HepG2 (cell line): ENCODE results near the gene ACP5. TPM values are rescaled to one million over a fixed set of nuclear protein-coding genes. Genes with fewer than 3 reads are reported as not detected.

ENCODE experiments used
- ATF1 ChIP-seq: IDR thresholded peaks from 2 replicates; pipeline ENCODE4 v1.6.1; 2016; ENCODE audit warnings: mild to moderate bottlenecking, control low read depth
- CREB1 ChIP-seq, 2 experiments: fragments of 450-650 bp in 1 of 2; IDR thresholded peaks; 2 replicates each; pipeline ENCODE4 v1.6.1; 2016 to 2017; ENCODE audit warnings: control low read depth in 1 of 2, mild to moderate bottlenecking in 1 of 2, missing compliant biosample characterization in 1 of 2, missing genetic modification characterization in 1 of 2
- CREM ChIP-seq, 2 experiments: sonication (generic) in 1 of 2; formaldehyde crosslinking in 1 of 2; IDR thresholded peaks; 2 replicates each; pipeline versions ENCODE4 v1.4.0 to v1.6.1; 2016 to 2020; ENCODE audit warnings: antibody characterized with exemption in 1 of 2, mild to moderate bottlenecking in 1 of 2, missing genetic modification reagents in 1 of 2
- E2F1 ChIP-seq: sonication (generic); formaldehyde crosslinking; IDR thresholded peaks from 2 replicates; pipeline ENCODE4 v1.5.0; 2020; ENCODE audit warnings: missing genetic modification reagents
- E2F5 ChIP-seq: sonication (generic); formaldehyde crosslinking; conservative IDR thresholded peaks from 2 replicates; pipeline ENCODE4 v1.4.0; 2020; ENCODE audit warnings: missing genetic modification reagents
- FOXO1 ChIP-seq: sonication (generic); formaldehyde crosslinking; IDR thresholded peaks from 2 replicates; pipeline ENCODE4 v1.4.0; 2020; ENCODE audit warnings: missing genetic modification reagents
- HBP1 ChIP-seq: IDR thresholded peaks from 2 replicates; pipeline ENCODE4 v1.6.1; 2016; ENCODE audit warnings: low read depth, control low read depth
- HNF4A ChIP-seq: sonication (generic); formaldehyde crosslinking; IDR thresholded peaks from 2 replicates; pipeline ENCODE4 v1.4.0; 2020; ENCODE audit warnings: missing genetic modification reagents
- HNRNPK ChIP-seq: fragments of 200-400 bp; formaldehyde crosslinking; IDR thresholded peaks from 2 replicates; pipeline ENCODE4 v1.6.1; 2018; ENCODE audit warnings: low read length, low read depth, moderate library complexity, mild to moderate bottlenecking; ENCODE audit not compliant: poor library complexity, severe bottlenecking
- HNRNPLL ChIP-seq: fragments of 200-400 bp; formaldehyde crosslinking; IDR thresholded peaks from 2 replicates; pipeline ENCODE4 v1.6.1; 2017; ENCODE audit warnings: mild to moderate bottlenecking, low read depth, low read length; ENCODE audit not compliant: poor library complexity, severe bottlenecking
- MAFG ChIP-seq: sonication (generic); formaldehyde crosslinking; IDR thresholded peaks from 2 replicates; pipeline ENCODE4 v1.5.1; 2020; ENCODE audit warnings: mild to moderate bottlenecking, missing genetic modification reagents
- MTA1 ChIP-seq: sonication (generic); formaldehyde crosslinking; IDR thresholded peaks from 2 replicates; pipeline ENCODE4 v1.4.0; 2020; ENCODE audit warnings: missing genetic modification reagents, mild to moderate bottlenecking, borderline replicate concordance
- NFIC ChIP-seq: IDR thresholded peaks from 2 replicates; pipeline ENCODE4 v1.6.1; 2012; ENCODE audit warnings: mild to moderate bottlenecking, low read length, inconsistent platforms
- PHF8 ChIP-seq: sonication (generic); formaldehyde crosslinking; IDR thresholded peaks from 2 replicates; pipeline ENCODE4 v1.5.0; 2020; ENCODE audit warnings: missing genetic modification reagents
- TBX3 ChIP-seq: fragments of 450-650 bp; IDR thresholded peaks from 2 replicates; pipeline ENCODE4 v1.6.1; 2017; ENCODE audit warnings: antibody characterized with exemption, mild to moderate bottlenecking, inconsistent platforms, borderline replicate concordance
- YEATS4 ChIP-seq: sonication (generic); formaldehyde crosslinking; IDR thresholded peaks from 2 replicates; pipeline ENCODE4 v1.4.0; 2020; ENCODE audit warnings: missing genetic modification reagents, borderline replicate concordance
- ZFAT ChIP-seq: sonication (generic); formaldehyde crosslinking; conservative IDR thresholded peaks from 2 replicates; pipeline ENCODE4 v1.8.1; 2023; ENCODE audit warnings: missing genetic modification reagents, inconsistent platforms
- ZNF501 ChIP-seq: sonication (generic); formaldehyde crosslinking; IDR thresholded peaks from 2 replicates; pipeline ENCODE4 v1.5.1; 2020; ENCODE audit warnings: mild to moderate bottlenecking, moderate library complexity, missing genetic modification reagents
- ZNF598 ChIP-seq: sonication (generic); formaldehyde crosslinking; IDR thresholded peaks from 2 replicates; pipeline ENCODE4 v1.5.1; 2020; ENCODE audit warnings: mild to moderate bottlenecking, missing genetic modification reagents, borderline replicate concordance
- ZNF629 ChIP-seq: sonication (generic); formaldehyde crosslinking; conservative IDR thresholded peaks from 2 replicates; pipeline ENCODE4 v1.5.0; 2020; ENCODE audit warnings: missing genetic modification reagents
- ZSCAN30 ChIP-seq: sonication (generic); formaldehyde crosslinking; IDR thresholded peaks from 2 replicates; pipeline ENCODE4 v1.5.0; 2020; ENCODE audit warnings: mild to moderate bottlenecking, missing genetic modification reagents
- polyA plus RNA-seq, 8 experiments: library from polyadenylated mRNA; depleted of rRNA in 3 of 8; stranded (reverse) in 7 of 8; unstranded in 1 of 8; fragments of >200 nt; fragmentation: Illumina TruSeq in 4 of 8; extraction: Trizol in 4 of 8; gene quantifications; 2 replicates each; pipeline versions ENCODE4 v1.2.1 to v1.2.3, GENCODE V29; 2011 to 2016; ENCODE audit warnings: low read depth in 4 of 8, missing spikeins in 1 of 8, mixed read lengths in 1 of 8; ENCODE audit not compliant: insufficient read depth in 1 of 8
- total RNA-seq, 5 experiments: library from RNA; depleted of rRNA; stranded (reverse); fragments of >200 nt; fragmentation: Illumina TruSeq; extraction: Trizol; gene quantifications; 2 replicates each; pipeline ENCODE4 v1.2.3, GENCODE V29; 2016; ENCODE audit warnings: low read depth in 1 of 5
- TF ChIP-seq, protein P1 (sequence below): sonication (generic); formaldehyde crosslinking; IDR thresholded peaks from 2 replicates; pipeline ENCODE4 v1.8.0; 2022; ENCODE audit warnings: mild to moderate bottlenecking, missing genetic modification reagents, moderate library complexity
- TF ChIP-seq, protein P2 (sequence below): sonication (generic); formaldehyde crosslinking; IDR thresholded peaks from 2 replicates; pipeline ENCODE4 v1.4.0; 2020; ENCODE audit warnings: mild to moderate bottlenecking, missing genetic modification reagents

The ACP5 gene
- total and polyA plus RNA-seq, 2 of the 13 experiments (the other 11 are each of a cell fraction or from before 2014, with no cell fraction given), result 1.3 to 6.7 TPM

GRCh38 chr19:11528551-11529341 lies 48.7 kb downstream of the ACP5 start, which contains the start of gene ECSIT (continued):
- TF ChIP-seq E2F1 (peak; percentile 51; the same call in 1 of the 2 replicates), MTA1 (CRISPR knock-in tag) (peak; percentile 72; the same call in 1 of the 2 replicates), ZNF501 (CRISPR knock-in tag) (peak; percentile 96), HNRNPLL (peak; percentile 44), ZSCAN30 (CRISPR knock-in tag) (no peak), HNRNPK (no peak), MAFG (CRISPR knock-in tag) (no peak), HNF4A (CRISPR knock-in tag) (no peak), ZFAT (CRISPR knock-in tag) (0 out of 2 replicates have a peak, but pooled peaks have one; percentile 18), CREM (IDR thresholded peaks at IDR 0.05) (peak; percentile 60), CREM (CRISPR knock-in tag; IDR thresholded peaks at IDR 0.05) (no peak), TBX3 (no peak), ATF1 (CRISPR knock-in tag) (no peak; the same call in 1 of the 2 replicates), ZNF629 (peak; percentile 84), CREB1 (IDR thresholded peaks at IDR 0.05) (no peak), CREB1 (CRISPR knock-in tag; IDR thresholded peaks at IDR 0.05) (peak; percentile 80), HBP1 (CRISPR knock-in tag) (peak; percentile 28; the same call in 1 of the 2 replicates), E2F5 (CRISPR knock-in tag) (no peak; the same call in 1 of the 2 replicates), PHF8 (CRISPR knock-in tag) (peak; percentile 97), ZNF598 (CRISPR knock-in tag) (peak; percentile 91; the same call in 1 of the 2 replicates), FOXO1 (CRISPR knock-in tag) (no peak; the same call in 1 of the 2 replicates), YEATS4 (CRISPR knock-in tag) (peak; percentile 87), NFIC (no peak)
- TF ChIP-seq, protein P1, sequence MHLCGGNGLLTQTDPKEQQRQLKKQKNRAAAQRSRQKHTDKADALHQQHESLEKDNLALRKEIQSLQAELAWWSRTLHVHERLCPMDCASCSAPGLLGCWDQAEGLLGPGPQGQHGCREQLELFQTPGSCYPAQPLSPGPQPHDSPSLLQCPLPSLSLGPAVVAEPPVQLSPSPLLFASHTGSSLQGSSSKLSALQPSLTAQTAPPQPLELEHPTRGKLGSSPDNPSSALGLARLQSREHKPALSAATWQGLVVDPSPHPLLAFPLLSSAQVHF (CRISPR knock-in tag), result 0 out of 2 replicates have a peak, but pooled peaks have one; percentile 39
- TF ChIP-seq, protein P2, sequence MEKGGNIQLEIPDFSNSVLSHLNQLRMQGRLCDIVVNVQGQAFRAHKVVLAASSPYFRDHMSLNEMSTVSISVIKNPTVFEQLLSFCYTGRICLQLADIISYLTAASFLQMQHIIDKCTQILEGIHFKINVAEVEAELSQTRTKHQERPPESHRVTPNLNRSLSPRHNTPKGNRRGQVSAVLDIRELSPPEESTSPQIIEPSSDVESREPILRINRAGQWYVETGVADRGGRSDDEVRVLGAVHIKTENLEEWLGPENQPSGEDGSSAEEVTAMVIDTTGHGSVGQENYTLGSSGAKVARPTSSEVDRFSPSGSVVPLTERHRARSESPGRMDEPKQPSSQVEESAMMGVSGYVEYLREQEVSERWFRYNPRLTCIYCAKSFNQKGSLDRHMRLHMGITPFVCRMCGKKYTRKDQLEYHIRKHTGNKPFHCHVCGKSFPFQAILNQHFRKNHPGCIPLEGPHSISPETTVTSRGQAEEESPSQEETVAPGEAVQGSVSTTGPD (CRISPR knock-in tag), result no peak
